Activated CD8-positive, alpha-beta memory T cell treated with anti-CD3 and anti-CD28 coated beads, Interleukin-2, amount 10 ng/mL, durations not matched to agents 7 days and 5 days (primary cell): Measurements from ENCODE around the gene DOCK2. TPM values are rescaled to one million over a fixed set of nuclear protein-coding genes. Genes with fewer than 3 reads are reported as not detected.

Experiments
- ATAC-seq: fragments of 150-1000 bp; cut with Tn5 transposase; one replicate; pipeline ENCODE4 v1.10.0; 2021; ENCODE audit warnings: moderate library complexity
- CTCF ChIA-PET: fragments of 350-600 bp; sonication (Branson Sonifier 250); formaldehyde crosslinking; loops from one replicate; lab custom pipeline; 2021; ENCODE audit warnings: antibody characterized with exemption; lab: Charles Lee
- DNase-seq: peaks from one replicate; pipeline ENCODE4 v3.0.0-alpha.2; 2020
- H3K27ac Mint-ChIP-seq: one replicate; pipeline ENCODE4 v1.8.0; 2021; ENCODE audit warnings: mild to moderate bottlenecking, mixed read lengths
- H3K27me3 Mint-ChIP-seq: one replicate; pipeline ENCODE4 v1.8.0; 2021; ENCODE audit warnings: mixed read lengths
- H3K36me3 Mint-ChIP-seq: one replicate; pipeline ENCODE4 v1.8.0; 2021; ENCODE audit warnings: mild to moderate bottlenecking, mixed read lengths
- H3K4me1 Mint-ChIP-seq: one replicate; pipeline ENCODE4 v1.8.0; 2021; ENCODE audit warnings: mixed read lengths
- H3K4me3 Mint-ChIP-seq: one replicate; pipeline ENCODE4 v1.8.0; 2021; ENCODE audit warnings: mild to moderate bottlenecking, moderate library complexity, mixed read lengths
- H3K9me3 Mint-ChIP-seq: one replicate; pipeline ENCODE4 v1.8.0; 2022; ENCODE audit warnings: low read depth, mixed read lengths
- total RNA-seq, 2 experiments: library from RNA; stranded (reverse); gene quantifications; one replicate each; pipeline ENCODE4 v1.2.3, GENCODE V29; 2021

Gene DOCK2
- total RNA-seq, 2 experiments from 2014 or later, result 271 to 321 TPM

- ATAC-seq (no peak), DNase-seq (no peak)
- CTCF ChIA-PET, result no interaction called here
- Mint-ChIP-seq H3K4me3 (no peak overlapping the region), H3K36me3 (peaks cover 21% of the 10 kb centered on the region), H3K4me1 (no peaks in the 10 kb centered on the region), H3K9me3 (no peaks in the 10 kb centered on the region), H3K27ac (no peak overlapping the region), H3K27me3 (no peaks in the 10 kb centered on the region)
These were observed 234.9 kb downstream of the DOCK2 start for GRCh38 chr5:169871826-169872490.

GRCh38 chr5:169873642-169874041 is 236.6 kb downstream of the DOCK2 start:
- peaks cover 18% of the 10 kb centered on the region for H3K36me3 Mint-ChIP-seq
- no peaks in the 10 kb centered on the region for H3K27me3 Mint-ChIP-seq
- DNase-seq (no peak), ATAC-seq (no peak)
- H3K9me3 Mint-ChIP-seq, result no peaks in the 10 kb centered on the region
- CTCF ChIA-PET, result no interaction called here
- H3K27ac Mint-ChIP-seq, result no peak overlapping the region
- H3K4me3 Mint-ChIP-seq, result no peak overlapping the region
- no peaks in the 10 kb centered on the region for H3K4me1 Mint-ChIP-seq

GRCh38 chr5:169874621-169875020 is 237.5 kb downstream of the DOCK2 start:
- ATAC-seq (no peak), DNase-seq (no peak)
- Mint-ChIP-seq H3K27me3 (no peaks in the 10 kb centered on the region), H3K9me3 (no peaks in the 10 kb centered on the region), H3K27ac (no peak overlapping the region), H3K36me3 (peaks cover 18% of the 10 kb centered on the region), H3K4me3 (no peak overlapping the region), H3K4me1 (no peaks in the 10 kb centered on the region)
- CTCF ChIA-PET, result no interaction called here

- no peaks in the 10 kb centered on the region for H3K9me3 Mint-ChIP-seq
- CTCF ChIA-PET, result no interaction called here
- DNase-seq, result no peak
- no peak for ATAC-seq
- no peaks in the 10 kb centered on the region for H3K27me3 Mint-ChIP-seq
- peaks cover 16% of the 10 kb centered on the region for H3K36me3 Mint-ChIP-seq
- H3K4me1 Mint-ChIP-seq, result no peaks in the 10 kb centered on the region
- no peak overlapping the region for H3K27ac Mint-ChIP-seq
- no peak overlapping the region for H3K4me3 Mint-ChIP-seq
These were observed 238.1 kb downstream of the DOCK2 start for GRCh38 chr5:169875091-169875728.

- no peak overlapping the region for H3K27ac Mint-ChIP-seq
- DNase-seq (no peak), ATAC-seq (no peak)
- CTCF ChIA-PET, result no interaction called here
- no peak overlapping the region for H3K4me3 Mint-ChIP-seq
- no peaks in the 10 kb centered on the region for H3K4me1 Mint-ChIP-seq
- H3K9me3 Mint-ChIP-seq, result no peaks in the 10 kb centered on the region
- peaks cover 16% of the 10 kb centered on the region for H3K36me3 Mint-ChIP-seq
- no peaks in the 10 kb centered on the region for H3K27me3 Mint-ChIP-seq
These were observed 238.7 kb downstream of the DOCK2 start for GRCh38 chr5:169875731-169876130.

GRCh38 chr5:169876386-169876785 is 239.3 kb downstream of the DOCK2 start:
- no peak for ATAC-seq
- Mint-ChIP-seq H3K27ac (no peak overlapping the region), H3K9me3 (no peaks in the 10 kb centered on the region), H3K4me3 (no peak overlapping the region), H3K27me3 (no peaks in the 10 kb centered on the region), H3K36me3 (peaks cover 16% of the 10 kb centered on the region), H3K4me1 (no peaks in the 10 kb centered on the region)
- no peak for DNase-seq
- CTCF ChIA-PET, result no interaction called here

GRCh38 chr5:169880012-169880663 is 243.1 kb downstream of the DOCK2 start:
- DNase-seq (no peak), ATAC-seq (no peak)
- Mint-ChIP-seq H3K4me3 (no peak overlapping the region), H3K27me3 (no peaks in the 10 kb centered on the region), H3K27ac (no peak overlapping the region), H3K36me3 (peaks cover 19% of the 10 kb centered on the region), H3K9me3 (no peaks in the 10 kb centered on the region), H3K4me1 (no peaks in the 10 kb centered on the region)
- CTCF ChIA-PET, result no interaction called here

GRCh38 chr5:169880785-169881184 is 243.7 kb downstream of the DOCK2 start:
- peaks cover 19% of the 10 kb centered on the region for H3K36me3 Mint-ChIP-seq
- H3K4me1 Mint-ChIP-seq, result no peaks in the 10 kb centered on the region
- DNase-seq (no peak), ATAC-seq (no peak)
- H3K4me3 Mint-ChIP-seq, result no peak overlapping the region
- H3K9me3 Mint-ChIP-seq, result no peaks in the 10 kb centered on the region
- CTCF ChIA-PET, result no interaction called here
- no peaks in the 10 kb centered on the region for H3K27me3 Mint-ChIP-seq
- H3K27ac Mint-ChIP-seq, result no peak overlapping the region

GRCh38 chr5:169881702-169882303 is 244.7 kb downstream of the DOCK2 start:
- H3K9me3 Mint-ChIP-seq, result no peaks in the 10 kb centered on the region
- no peaks in the 10 kb centered on the region for H3K4me1 Mint-ChIP-seq
- DNase-seq (no peak), ATAC-seq (no peak)
- no peak overlapping the region for H3K27ac Mint-ChIP-seq
- CTCF ChIA-PET, result interaction anchor here (1.0 kb wide), 1 partner anchor 90 kb away, joined by 3 read pairs; no protein-coding TSS in a partner anchor
- H3K27me3 Mint-ChIP-seq, result no peaks in the 10 kb centered on the region
- H3K36me3 Mint-ChIP-seq, result peaks cover 19% of the 10 kb centered on the region
- H3K4me3 Mint-ChIP-seq, result no peak overlapping the region

GRCh38 chr5:169886033-169886432 is 249.0 kb downstream of the DOCK2 start:
- no peak for ATAC-seq
- Mint-ChIP-seq H3K9me3 (no peaks in the 10 kb centered on the region), H3K36me3 (peaks cover 12% of the 10 kb centered on the region), H3K4me1 (no peaks in the 10 kb centered on the region), H3K27ac (no peak overlapping the region), H3K27me3 (no peaks in the 10 kb centered on the region), H3K4me3 (no peak overlapping the region)
- CTCF ChIA-PET, result no interaction called here
- DNase-seq, result no peak

- Mint-ChIP-seq H3K9me3 (no peaks in the 10 kb centered on the region), H3K27ac (no peak overlapping the region), H3K36me3 (peaks cover 12% of the 10 kb centered on the region), H3K27me3 (no peaks in the 10 kb centered on the region), H3K4me3 (no peak overlapping the region), H3K4me1 (no peaks in the 10 kb centered on the region)
- CTCF ChIA-PET, result no interaction called here
- DNase-seq (no peak), ATAC-seq (no peak)
These were observed 249.6 kb downstream of the DOCK2 start for GRCh38 chr5:169886677-169887076.

- H3K9me3 Mint-ChIP-seq, result no peaks in the 10 kb centered on the region
- DNase-seq, result no peak
- H3K27me3 Mint-ChIP-seq, result no peaks in the 10 kb centered on the region
- CTCF ChIA-PET, result no interaction called here
- no peaks in the 10 kb centered on the region for H3K4me1 Mint-ChIP-seq
- peaks cover 16% of the 10 kb centered on the region for H3K36me3 Mint-ChIP-seq
- H3K4me3 Mint-ChIP-seq, result no peak overlapping the region
- H3K27ac Mint-ChIP-seq, result no peak overlapping the region
- ATAC-seq, result no peak
These were observed 252.5 kb downstream of the DOCK2 start for GRCh38 chr5:169889572-169889971.

GRCh38 chr5:169893010-169893409 is 255.9 kb downstream of the DOCK2 start:
- no peaks in the 10 kb centered on the region for H3K27me3 Mint-ChIP-seq
- H3K36me3 Mint-ChIP-seq, result peaks cover 12% of the 10 kb centered on the region
- no peak for ATAC-seq
- no peaks in the 10 kb centered on the region for H3K4me1 Mint-ChIP-seq
- CTCF ChIA-PET, result interaction anchor here (1.2 kb wide), 1 partner anchor 56 kb away, joined by 3 read pairs; no protein-coding TSS in a partner anchor
- no peaks in the 10 kb centered on the region for H3K9me3 Mint-ChIP-seq
- no peak overlapping the region for H3K4me3 Mint-ChIP-seq
- no peak overlapping the region for H3K27ac Mint-ChIP-seq
- no peak for DNase-seq
